ENCODE results near the gene BCAN. TPM values are rescaled to one million over a fixed set of nuclear protein-coding genes. Genes with fewer than 3 reads are reported as not detected.
A peak's percentile ranks its signal among the peaks of the same experiment; 100 is the strongest.

The BCAN gene
- total RNA-seq, 6 experiments from 2014 or later: not detected

DNA sequence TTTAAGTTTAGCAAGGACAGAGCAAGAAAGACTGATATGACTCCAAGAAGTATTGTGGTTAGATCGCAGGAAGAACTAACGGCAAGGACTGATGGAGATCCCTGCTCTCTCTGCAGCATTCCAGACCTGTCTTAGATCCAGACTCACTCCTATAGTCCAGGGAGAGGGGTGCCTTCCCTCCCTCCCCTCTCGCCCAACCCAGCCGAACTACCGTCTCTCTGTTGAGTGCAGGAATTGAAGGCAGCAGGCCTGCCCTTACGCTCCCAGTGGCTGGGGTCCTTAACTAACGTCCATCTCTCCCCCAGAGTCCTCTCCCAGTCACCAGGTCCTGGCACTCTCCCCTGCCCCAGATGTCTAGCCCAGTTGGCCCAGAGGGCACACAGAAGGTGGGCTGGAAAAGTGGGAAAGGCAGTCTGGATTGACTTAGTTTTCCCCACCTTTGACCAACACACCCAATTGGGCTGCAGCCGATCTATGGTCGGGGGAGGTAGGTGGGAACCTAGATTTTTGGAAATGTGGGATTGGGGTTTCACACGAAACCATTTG is 62.3 kb downstream of the BCAN start:
- peak overlapping the region; percentile 84 for H3K4me3 Mint-ChIP-seq
- DNase-seq: no peak
- TF ChIP-seq, protein P1, sequence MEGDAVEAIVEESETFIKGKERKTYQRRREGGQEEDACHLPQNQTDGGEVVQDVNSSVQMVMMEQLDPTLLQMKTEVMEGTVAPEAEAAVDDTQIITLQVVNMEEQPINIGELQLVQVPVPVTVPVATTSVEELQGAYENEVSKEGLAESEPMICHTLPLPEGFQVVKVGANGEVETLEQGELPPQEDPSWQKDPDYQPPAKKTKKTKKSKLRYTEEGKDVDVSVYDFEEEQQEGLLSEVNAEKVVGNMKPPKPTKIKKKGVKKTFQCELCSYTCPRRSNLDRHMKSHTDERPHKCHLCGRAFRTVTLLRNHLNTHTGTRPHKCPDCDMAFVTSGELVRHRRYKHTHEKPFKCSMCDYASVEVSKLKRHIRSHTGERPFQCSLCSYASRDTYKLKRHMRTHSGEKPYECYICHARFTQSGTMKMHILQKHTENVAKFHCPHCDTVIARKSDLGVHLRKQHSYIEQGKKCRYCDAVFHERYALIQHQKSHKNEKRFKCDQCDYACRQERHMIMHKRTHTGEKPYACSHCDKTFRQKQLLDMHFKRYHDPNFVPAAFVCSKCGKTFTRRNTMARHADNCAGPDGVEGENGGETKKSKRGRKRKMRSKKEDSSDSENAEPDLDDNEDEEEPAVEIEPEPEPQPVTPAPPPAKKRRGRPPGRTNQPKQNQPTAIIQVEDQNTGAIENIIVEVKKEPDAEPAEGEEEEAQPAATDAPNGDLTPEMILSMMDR (IDR thresholded peaks at IDR 0.05): no peak
- H3K27me3 Mint-ChIP-seq (ENCODE audit: insufficient read depth): peaks cover 10% of the 10 kb centered on the region
- H3K9me3 Mint-ChIP-seq: no peaks in the 10 kb centered on the region
- no peaks in the 10 kb centered on the region for H3K36me3 Mint-ChIP-seq (ENCODE audit: low read depth)
- H3K4me1 Mint-ChIP-seq (ENCODE audit: low read depth): peaks cover 62% of the 10 kb centered on the region
- H3K27ac Mint-ChIP-seq: no peak overlapping the region; the same call in 1 of the 2 replicates

DNA sequence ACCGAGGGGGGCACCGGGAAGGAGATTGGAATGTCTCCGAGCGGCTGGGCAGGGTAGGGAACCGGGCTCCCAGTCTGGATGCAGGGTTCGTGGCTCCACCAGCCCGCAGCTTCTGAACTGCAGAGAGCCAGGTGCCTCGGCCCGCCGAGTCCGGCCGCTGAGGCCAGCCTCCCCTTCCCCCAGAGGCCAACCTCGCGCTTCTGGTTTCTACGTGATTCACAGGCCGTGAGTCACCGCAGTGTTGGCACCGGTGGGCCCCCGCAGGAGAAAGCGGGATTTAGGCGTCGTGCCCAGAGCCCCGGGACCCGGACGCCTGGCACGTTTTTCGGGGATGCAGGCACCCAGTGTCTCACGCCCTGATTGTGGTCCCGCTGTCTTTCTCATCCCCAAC is 63.0 kb downstream of the BCAN start:
- Mint-ChIP-seq H3K4me3 (peak overlapping the region; percentile 84), H3K27me3 (ENCODE audit: insufficient read depth) (peaks cover 7% of the 10 kb centered on the region), H3K36me3 (ENCODE audit: low read depth) (no peaks in the 10 kb centered on the region), H3K4me1 (ENCODE audit: low read depth) (peaks cover 68% of the 10 kb centered on the region), H3K9me3 (no peaks in the 10 kb centered on the region), H3K27ac (peak overlapping the region; percentile 75)
- DNase-seq: peak; percentile 68
- TF ChIP-seq, protein P1 (IDR thresholded peaks at IDR 0.05): no peak

DNA sequence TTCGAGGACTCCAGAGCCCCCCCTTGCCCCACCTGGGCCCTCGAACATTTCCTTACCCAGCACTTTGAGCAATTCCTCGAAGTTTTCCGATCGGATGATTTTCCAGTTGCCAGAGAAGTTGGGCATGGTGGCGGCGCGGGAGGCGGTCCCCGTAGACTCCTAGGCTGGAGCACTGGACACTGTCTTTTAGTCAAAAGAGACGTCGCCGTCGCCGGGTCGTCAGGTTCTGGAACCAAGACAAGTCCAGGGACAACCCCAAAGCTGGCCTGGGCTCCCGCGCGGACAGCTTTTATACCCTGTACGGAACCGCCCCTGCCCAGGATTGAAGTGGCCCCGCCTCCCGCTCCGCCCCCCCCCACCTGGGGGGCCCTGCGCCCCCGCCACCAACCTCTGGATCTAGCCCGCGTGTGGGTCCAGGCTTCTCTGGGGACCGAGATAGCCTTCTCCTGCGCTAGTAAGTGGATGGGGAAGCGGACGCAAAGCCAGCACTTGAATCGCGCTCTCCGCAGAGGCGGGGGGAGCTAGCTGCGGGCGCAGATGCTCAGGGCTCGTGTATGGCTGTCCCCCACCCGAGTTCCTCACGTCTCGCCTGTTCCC is 63.5 kb downstream of the BCAN start, which contains the start of gene CRABP2:
Gene CRABP2 (minus strand): TSS at position 263 of the 597 bp plus-strand sequence. CDS start 137 bp downstream, at position 126.
- Mint-ChIP-seq H3K27me3 (ENCODE audit: insufficient read depth) (peaks cover 7% of the 10 kb centered on the region), H3K36me3 (ENCODE audit: low read depth) (no peaks in the 10 kb centered on the region)
- no peak for DNase-seq

DNA sequence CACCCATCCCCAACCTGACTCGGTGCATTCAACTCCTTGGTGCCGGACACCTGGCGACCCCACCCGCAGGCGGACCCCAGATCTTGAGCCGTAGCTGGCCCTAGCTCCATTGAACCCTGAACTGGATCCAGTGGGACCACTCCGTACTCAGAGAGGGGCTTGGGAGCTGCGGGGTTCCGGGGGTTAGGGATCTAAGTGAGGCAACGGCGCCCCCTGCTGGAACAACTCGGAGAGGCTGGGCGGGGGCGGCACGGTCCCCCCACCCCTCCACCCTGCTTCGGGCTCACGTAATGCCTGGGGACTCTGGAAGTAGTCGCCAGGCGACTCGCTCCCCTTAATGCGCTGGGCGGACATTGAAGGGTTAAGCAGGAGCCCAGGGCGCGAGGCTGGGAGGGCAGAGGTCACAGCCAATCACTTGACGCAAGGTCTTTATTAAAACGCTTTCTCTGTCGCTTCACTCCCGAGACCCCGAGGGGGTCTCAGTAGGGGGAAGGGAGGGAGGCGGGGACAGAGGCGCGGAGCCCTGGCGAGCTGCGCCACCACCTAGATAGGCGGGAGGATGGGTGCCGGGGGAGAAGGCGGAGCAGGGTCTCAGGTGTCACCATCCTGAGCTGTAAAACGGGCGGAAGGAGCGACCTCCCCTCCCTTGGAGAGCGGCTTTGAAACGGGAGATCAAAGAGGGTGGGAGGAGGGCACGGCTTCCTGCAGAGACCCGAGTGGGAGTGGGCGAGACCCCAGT is 64.2 kb downstream of the BCAN start:
- Mint-ChIP-seq H3K4me3 (peak overlapping the region; percentile 84), H3K36me3 (ENCODE audit: low read depth) (no peaks in the 10 kb centered on the region), H3K27me3 (ENCODE audit: insufficient read depth) (peaks cover 7% of the 10 kb centered on the region), H3K4me1 (ENCODE audit: low read depth) (peaks cover 80% of the 10 kb centered on the region), H3K9me3 (no peaks in the 10 kb centered on the region), H3K27ac (peak overlapping the region; percentile 80)
- no peak for DNase-seq
- TF ChIP-seq, protein P1 (IDR thresholded peaks at IDR 0.05): peak; percentile 97

More for the DNA sequence above, 63.5 kb downstream of the BCAN start, which contains the start of gene CRABP2:
- Mint-ChIP-seq H3K27ac (peak within 1 kb of the TSS; percentile 80), H3K9me3 (no peaks in the 10 kb centered on the region), H3K4me1 (ENCODE audit: low read depth) (peaks cover 73% of the 10 kb centered on the region), H3K4me3 (peak within 1 kb of the TSS; percentile 84)
- TF ChIP-seq, protein P1 (IDR thresholded peaks at IDR 0.05): no peak

DNA sequence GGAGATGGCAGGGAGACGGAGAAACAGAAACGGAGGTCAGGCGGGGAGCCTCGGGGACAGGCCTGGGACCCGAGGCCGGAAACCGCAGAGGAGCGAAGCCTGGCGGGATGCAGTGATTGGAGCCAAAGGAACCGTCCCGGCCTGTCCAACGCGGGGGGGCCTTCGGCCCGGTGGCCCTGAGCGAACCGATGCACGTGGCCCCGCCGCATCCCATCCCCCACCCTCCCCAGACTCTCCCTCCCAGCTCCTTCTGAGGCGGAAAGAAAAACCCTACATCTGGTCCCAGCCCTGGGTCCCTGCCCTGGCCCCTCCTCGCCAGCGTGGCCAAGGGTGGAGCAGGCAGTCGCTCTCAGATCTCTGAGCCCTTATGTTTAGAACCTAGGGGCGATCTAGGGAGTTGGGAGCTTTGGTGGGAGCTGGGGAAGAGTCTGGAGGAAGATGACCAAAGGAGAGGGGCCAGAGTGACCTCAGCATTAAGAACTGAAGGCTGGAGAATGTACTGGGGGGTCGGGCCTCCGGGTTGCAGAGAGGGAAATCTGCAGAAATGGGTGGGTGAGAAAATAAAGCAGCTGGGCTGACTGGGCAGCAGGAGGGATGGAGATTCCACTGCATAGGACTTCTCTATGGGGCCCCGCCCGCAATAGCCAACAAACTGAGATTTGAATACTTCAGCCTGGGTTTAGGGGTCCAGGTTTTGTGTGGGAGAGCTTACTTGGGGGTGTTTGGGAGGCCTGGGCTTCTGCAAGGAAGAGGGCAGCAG is 64.9 kb downstream of the BCAN start:
- H3K4me1 Mint-ChIP-seq (ENCODE audit: low read depth): peaks cover 88% of the 10 kb centered on the region
- H3K27me3 Mint-ChIP-seq (ENCODE audit: insufficient read depth): peaks cover 7% of the 10 kb centered on the region
- no peak for DNase-seq
- no peaks in the 10 kb centered on the region for H3K9me3 Mint-ChIP-seq
- peak overlapping the region; percentile 84 for H3K4me3 Mint-ChIP-seq
- H3K36me3 Mint-ChIP-seq (ENCODE audit: low read depth): no peaks in the 10 kb centered on the region
- peak overlapping the region; percentile 80 for H3K27ac Mint-ChIP-seq
- TF ChIP-seq, protein P1 (IDR thresholded peaks at IDR 0.05): no peak
